KMS-11 (cell line): ENCODE results near the gene PCCA.

Source experiments
- H2AFZ ChIP-seq: fragments of 200-600 bp; sonication (generic); 2 replicates; pipeline ENCODE4 v1.6.1; 2016; ENCODE audit warnings: antibody characterized with exemption, mixed run types, low read depth
- H3K27ac ChIP-seq: fragments of 200-600 bp; sonication (generic); 2 replicates; pipeline ENCODE4 v1.6.1; 2016; ENCODE audit warnings: mild to moderate bottlenecking, mixed run types
- H3K27me3 ChIP-seq: fragments of 200-600 bp; sonication (generic); 2 replicates; pipeline ENCODE4 v1.6.1; 2017; ENCODE audit warnings: mild to moderate bottlenecking, low read depth, mixed run types, moderate library complexity; ENCODE audit not compliant: insufficient read depth
- H3K36me3 ChIP-seq: fragments of 200-600 bp; sonication (generic); 2 replicates; pipeline ENCODE4 v1.6.1; 2017; ENCODE audit warnings: mild to moderate bottlenecking, mixed run types; ENCODE audit not compliant: insufficient read depth
- H3K4me1 ChIP-seq: fragments of 200-600 bp; sonication (generic); 2 replicates; pipeline ENCODE4 v1.6.1; 2016; ENCODE audit warnings: mild to moderate bottlenecking, low read depth, mixed run types; ENCODE audit not compliant: poor library complexity, severe bottlenecking
- H3K4me2 ChIP-seq: fragments of 200-600 bp; sonication (generic); 2 replicates; pipeline ENCODE4 v1.7.0; 2016; ENCODE audit warnings: mild to moderate bottlenecking, mixed run types
- H3K4me3 ChIP-seq: fragments of 200-600 bp; sonication (generic); IDR thresholded peaks from 2 replicates; pipeline ENCODE4 v1.6.1; 2017; ENCODE audit warnings: low read depth, low read length, mixed read lengths; ENCODE audit not compliant: insufficient read depth
- H3K79me2 ChIP-seq: fragments of 200-600 bp; sonication (generic); 2 replicates; pipeline ENCODE4 v1.6.1; 2016; ENCODE audit warnings: low read depth, mixed run types; ENCODE audit not compliant: insufficient read depth
- H3K9ac ChIP-seq: fragments of 200-600 bp; sonication (generic); 2 replicates; pipeline ENCODE4 v1.6.1; 2016; ENCODE audit warnings: mild to moderate bottlenecking, mixed run types
- H4K20me1 ChIP-seq: fragments of 200-600 bp; sonication (generic); 2 replicates; pipeline ENCODE4 v1.6.1; 2016; ENCODE audit warnings: mild to moderate bottlenecking, mixed run types; ENCODE audit not compliant: insufficient read depth
- TF ChIP-seq, protein P1 (sequence below): fragments of 200-600 bp; sonication (generic); conservative IDR thresholded peaks from 2 replicates; pipeline ENCODE4 v1.6.1; 2017; ENCODE audit warnings: low read depth, mild to moderate bottlenecking, antibody characterized with exemption, low read length, moderate library complexity, mixed read lengths

Gene PCCA

DNA sequence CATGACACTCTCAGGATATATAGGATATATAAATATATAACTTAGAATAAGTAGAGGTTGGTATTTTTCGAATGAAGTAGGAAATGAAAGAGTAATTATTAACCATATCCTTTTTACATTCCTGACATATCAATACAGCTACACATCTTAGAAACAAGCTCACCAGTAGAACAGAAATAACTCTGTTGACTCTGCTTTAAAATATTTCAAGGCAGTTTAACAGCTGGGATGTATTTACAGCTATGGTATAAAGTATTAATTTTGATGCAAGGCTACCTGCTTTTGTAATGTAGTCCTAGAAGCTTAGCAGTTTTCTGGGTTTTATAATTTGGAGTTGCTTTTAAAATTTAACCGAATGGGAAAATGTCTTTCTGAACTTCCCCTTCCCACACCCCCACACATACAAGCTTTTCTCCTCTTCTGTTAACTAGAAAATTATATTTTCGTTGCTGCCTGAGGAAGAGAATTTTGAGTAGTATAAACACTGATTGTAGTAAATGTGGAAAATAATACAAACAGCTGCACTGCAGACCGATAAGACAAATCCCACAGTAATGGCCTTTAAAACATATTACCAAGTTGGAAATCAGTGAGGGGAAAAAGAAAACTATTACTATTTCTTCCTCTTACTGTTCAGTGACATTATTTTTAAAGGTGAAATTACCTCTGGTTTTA lies 352.0 kb downstream of the PCCA start:
- Histone ChIP-seq H3K4me2 (no peak overlapping the region), H3K27ac (no peak overlapping the region), H4K20me1 (no peaks in the 10 kb centered on the region), H2AFZ (no peak overlapping the region), H3K79me2 (no peaks in the 10 kb centered on the region), H3K4me1 (no peaks in the 10 kb centered on the region), H3K9ac (no peak overlapping the region), H3K4me3 (no peak overlapping the region), H3K27me3 (no peaks in the 10 kb centered on the region), H3K36me3 (no peaks in the 10 kb centered on the region)
- TF ChIP-seq, protein P1, sequence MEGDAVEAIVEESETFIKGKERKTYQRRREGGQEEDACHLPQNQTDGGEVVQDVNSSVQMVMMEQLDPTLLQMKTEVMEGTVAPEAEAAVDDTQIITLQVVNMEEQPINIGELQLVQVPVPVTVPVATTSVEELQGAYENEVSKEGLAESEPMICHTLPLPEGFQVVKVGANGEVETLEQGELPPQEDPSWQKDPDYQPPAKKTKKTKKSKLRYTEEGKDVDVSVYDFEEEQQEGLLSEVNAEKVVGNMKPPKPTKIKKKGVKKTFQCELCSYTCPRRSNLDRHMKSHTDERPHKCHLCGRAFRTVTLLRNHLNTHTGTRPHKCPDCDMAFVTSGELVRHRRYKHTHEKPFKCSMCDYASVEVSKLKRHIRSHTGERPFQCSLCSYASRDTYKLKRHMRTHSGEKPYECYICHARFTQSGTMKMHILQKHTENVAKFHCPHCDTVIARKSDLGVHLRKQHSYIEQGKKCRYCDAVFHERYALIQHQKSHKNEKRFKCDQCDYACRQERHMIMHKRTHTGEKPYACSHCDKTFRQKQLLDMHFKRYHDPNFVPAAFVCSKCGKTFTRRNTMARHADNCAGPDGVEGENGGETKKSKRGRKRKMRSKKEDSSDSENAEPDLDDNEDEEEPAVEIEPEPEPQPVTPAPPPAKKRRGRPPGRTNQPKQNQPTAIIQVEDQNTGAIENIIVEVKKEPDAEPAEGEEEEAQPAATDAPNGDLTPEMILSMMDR, result no peak

DNA sequence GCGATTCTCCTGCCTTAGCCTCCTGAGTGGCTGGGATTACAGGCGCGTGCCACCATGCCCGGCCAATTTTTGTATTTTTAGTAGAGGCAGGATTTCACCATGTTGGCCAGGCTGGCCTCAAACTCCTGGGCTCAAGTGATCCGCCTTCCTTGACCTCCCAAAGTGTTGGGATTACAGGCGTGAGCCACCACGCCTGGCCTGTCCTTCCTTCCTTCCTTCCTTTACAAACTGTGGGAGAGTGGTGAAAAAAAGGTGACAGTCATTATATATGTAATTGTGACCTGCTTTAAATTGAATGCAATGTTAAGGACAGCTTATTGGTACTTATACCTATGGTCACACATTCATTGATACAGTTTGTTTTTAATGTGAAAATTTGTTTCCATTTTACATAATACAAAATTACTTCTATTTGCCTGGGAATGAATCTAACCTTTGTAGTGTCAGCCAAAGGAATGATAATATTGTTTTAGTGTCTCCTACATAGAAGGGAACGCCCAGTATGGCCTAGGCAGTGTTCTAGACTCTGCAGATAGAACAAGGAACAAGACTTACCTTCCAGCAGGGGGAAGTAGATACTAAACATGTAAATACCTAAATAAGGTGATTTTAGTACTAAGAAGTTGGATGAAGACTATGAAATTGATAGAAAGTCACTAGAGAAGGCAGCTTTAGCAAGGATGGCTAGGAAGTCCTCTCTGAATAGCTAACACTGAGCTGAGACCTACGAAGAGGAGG lies 353.4 kb downstream of the PCCA start:
- Histone ChIP-seq H3K4me3 (no peak overlapping the region), H4K20me1 (no peaks in the 10 kb centered on the region), H3K36me3 (no peaks in the 10 kb centered on the region), H3K9ac (no peak overlapping the region), H3K4me1 (no peaks in the 10 kb centered on the region), H3K27ac (no peak overlapping the region), H2AFZ (no peak overlapping the region), H3K79me2 (no peaks in the 10 kb centered on the region), H3K4me2 (no peak overlapping the region), H3K27me3 (no peaks in the 10 kb centered on the region)
- TF ChIP-seq, protein P1, result no peak

GRCh38 chr13:100443278-100443997 lies 354.5 kb downstream of the PCCA start:
- Histone ChIP-seq H4K20me1 (no peaks in the 10 kb centered on the region), H3K27me3 (no peaks in the 10 kb centered on the region), H3K4me2 (no peak overlapping the region), H3K27ac (no peak overlapping the region), H2AFZ (no peak overlapping the region), H3K4me3 (no peak overlapping the region), H3K36me3 (no peaks in the 10 kb centered on the region), H3K9ac (no peak overlapping the region), H3K79me2 (no peaks in the 10 kb centered on the region), H3K4me1 (no peaks in the 10 kb centered on the region)
- TF ChIP-seq, protein P1, result no peak

DNA sequence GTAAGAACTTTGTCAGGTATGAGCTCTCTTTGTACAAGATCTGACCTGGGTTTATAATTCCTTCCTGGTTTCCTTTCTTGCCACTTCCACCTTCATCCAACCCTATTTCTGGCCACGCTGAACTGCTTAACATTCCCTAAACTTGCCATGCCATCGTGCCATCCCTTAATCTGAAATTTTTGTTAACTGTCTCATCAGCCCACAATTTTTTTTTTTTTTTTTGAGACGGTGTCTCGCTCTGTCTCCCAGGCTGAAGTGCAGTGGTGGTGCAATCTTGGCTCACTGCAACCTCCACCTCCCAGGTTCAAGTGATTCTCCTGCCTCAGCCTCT lies 355.1 kb downstream of the PCCA start:
- no peaks in the 10 kb centered on the region for H3K36me3 ChIP-seq
- no peak overlapping the region for H3K9ac ChIP-seq
- H3K27me3 ChIP-seq, result no peaks in the 10 kb centered on the region
- H3K4me2 ChIP-seq, result no peak overlapping the region
- no peaks in the 10 kb centered on the region for H3K4me1 ChIP-seq
- no peak overlapping the region for H3K4me3 ChIP-seq
- no peak overlapping the region for H2AFZ ChIP-seq
- TF ChIP-seq, protein P1, result no peak
- no peaks in the 10 kb centered on the region for H4K20me1 ChIP-seq
- H3K79me2 ChIP-seq, result no peaks in the 10 kb centered on the region
- H3K27ac ChIP-seq, result no peak overlapping the region
